Fibroblast of lung (primary cell): ENCODE measurements around the gene ALOX5.

ENCODE experiments used
- EZH2 ChIP-seq: IDR thresholded peaks from 2 replicates; pipeline ENCODE4 v1.5.1; 2012; ENCODE audit warnings: low read length, control low read depth, mild to moderate bottlenecking; ENCODE audit errors: missing control alignments
- TF ChIP-seq, protein P1 (sequence below), 2 donors: IDR thresholded peaks in 1 of 2; conservative IDR thresholded peaks in 1 of 2; 1 replicate in 1 of 2; 2 replicates in 1 of 2; pipeline ENCODE4 v1.5.1; 2011 to 2012; ENCODE audit warnings: low read length in 2 of 2, control low read depth in 1 of 2, inconsistent platforms in 1 of 2, low read depth in 1 of 2, mild to moderate bottlenecking in 1 of 2

DNA sequence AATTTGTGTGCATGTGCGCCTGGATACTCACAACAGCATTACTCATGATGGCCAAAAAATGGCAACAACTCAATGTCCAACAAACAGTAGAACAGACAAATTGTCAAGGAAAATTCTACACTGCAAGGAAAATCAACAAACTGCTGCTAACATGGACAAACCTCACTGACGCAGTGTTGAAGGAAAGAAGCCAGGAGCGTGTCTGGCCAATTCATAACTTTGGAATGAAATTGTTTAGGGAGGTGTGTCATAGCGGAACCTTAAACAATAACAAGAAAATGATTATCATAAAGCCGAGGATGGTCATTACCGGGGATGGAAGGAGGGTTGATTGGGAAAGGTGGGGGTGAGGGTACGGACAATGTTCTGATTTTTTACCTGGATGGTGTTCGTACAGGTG is 29.1 kb downstream of the ALOX5 start:
- TF ChIP-seq, protein P1, sequence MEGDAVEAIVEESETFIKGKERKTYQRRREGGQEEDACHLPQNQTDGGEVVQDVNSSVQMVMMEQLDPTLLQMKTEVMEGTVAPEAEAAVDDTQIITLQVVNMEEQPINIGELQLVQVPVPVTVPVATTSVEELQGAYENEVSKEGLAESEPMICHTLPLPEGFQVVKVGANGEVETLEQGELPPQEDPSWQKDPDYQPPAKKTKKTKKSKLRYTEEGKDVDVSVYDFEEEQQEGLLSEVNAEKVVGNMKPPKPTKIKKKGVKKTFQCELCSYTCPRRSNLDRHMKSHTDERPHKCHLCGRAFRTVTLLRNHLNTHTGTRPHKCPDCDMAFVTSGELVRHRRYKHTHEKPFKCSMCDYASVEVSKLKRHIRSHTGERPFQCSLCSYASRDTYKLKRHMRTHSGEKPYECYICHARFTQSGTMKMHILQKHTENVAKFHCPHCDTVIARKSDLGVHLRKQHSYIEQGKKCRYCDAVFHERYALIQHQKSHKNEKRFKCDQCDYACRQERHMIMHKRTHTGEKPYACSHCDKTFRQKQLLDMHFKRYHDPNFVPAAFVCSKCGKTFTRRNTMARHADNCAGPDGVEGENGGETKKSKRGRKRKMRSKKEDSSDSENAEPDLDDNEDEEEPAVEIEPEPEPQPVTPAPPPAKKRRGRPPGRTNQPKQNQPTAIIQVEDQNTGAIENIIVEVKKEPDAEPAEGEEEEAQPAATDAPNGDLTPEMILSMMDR (conservative IDR thresholded peaks at IDR 0.05 in 1 of 2, IDR thresholded peaks at IDR 0.05 in 1 of 2; ENCODE audit: low read depth in 1 of 2, low read length in 2 of 2) = no peak
- TF ChIP-seq EZH2 = no peak
